Measurements from ENCODE around the gene RANBP1. TPM values are rescaled to one million over a fixed set of nuclear protein-coding genes. Genes with fewer than 3 reads are reported as not detected.

RANBP1 gene
- polyA plus RNA-seq, 1 of the 3 experiments (the other 2 are of a cell fraction) = 502 TPM

- ChIA-PET POLR2A (no interaction called here), CTCF (interaction anchor here (0.8 to 1.3 kb wide), 6 partner anchors 9 to 162 kb away, joined by 3 to 4 read pairs (median 3); no protein-coding TSS in a partner anchor)
- Histone ChIP-seq H3K4me3 (ENCODE audit: low read depth in 2 of 2, low read length in 1 of 2) (no peak overlapping the region), H3K9me3 (no peaks in the 10 kb centered on the region), H3K9ac (no peak overlapping the region), H3K4me1 (ENCODE audit: control insufficient read depth in 1 of 2, insufficient read depth in 2 of 2, low read depth in 1 of 2, low read length in 1 of 2) (no peaks in the 10 kb centered on the region; a peak in 1 of 4 replicates), H3K27ac (ENCODE audit: low read depth in 2 of 2, low read length in 1 of 2) (no peak overlapping the region; a peak in 1 of 4 replicates), H3K4me2 (no peak overlapping the region), H3K36me3 (replicated peaks in 1 of 2; ENCODE audit: control insufficient read depth in 1 of 2, insufficient read depth in 2 of 2, low read length in 1 of 2) (peaks cover 20 to 94% of the 10 kb centered on the region in 2 experiments), H3K27me3 (ENCODE audit: insufficient read depth) (no peaks in the 10 kb centered on the region), H3K79me2 (ENCODE audit: insufficient read depth) (peaks cover 14% of the 10 kb centered on the region), H3F3A (replicated peaks; ENCODE audit: insufficient read depth) (peaks cover 16% of the 10 kb centered on the region), H3K9me2 (no peaks in the 10 kb centered on the region), H2AFZ (ENCODE audit: low read depth) (no peak overlapping the region), H4K20me1 (ENCODE audit: insufficient read depth) (peaks cover 19% of the 10 kb centered on the region; the same call in 1 of the 2 replicates)
- 95% methylated on average over 10 of the region's 23 CpGs for WGBS (ENCODE audit: low lambda C conversion rate)
- TF ChIP-seq FOSL2 (IDR thresholded peaks at IDR 0.05; ENCODE audit: borderline replicate concordance, low read depth) (no peak), SIN3A (IDR thresholded peaks at IDR 0.05; ENCODE audit: borderline replicate concordance, low read depth, low read length) (no peak), GABPA (IDR thresholded peaks at IDR 0.05; ENCODE audit: low read depth) (no peak), EP300 (IDR thresholded peaks at IDR 0.05; ENCODE audit: borderline replicate concordance in 1 of 2, low read depth in 1 of 2, low read length in 1 of 2) (no peak), USF2 (IDR thresholded peaks at IDR 0.05; ENCODE audit: borderline replicate concordance, low read depth, low read length) (no peak), TCF12 (IDR thresholded peaks at IDR 0.05) (no peak), NFIC (IDR thresholded peaks at IDR 0.05; ENCODE audit: borderline replicate concordance) (no peak), FOXM1 (IDR thresholded peaks at IDR 0.05; ENCODE audit: low read depth) (no peak), MAX (IDR thresholded peaks at IDR 0.05; ENCODE audit: low read depth) (no peak), CHD2 (IDR thresholded peaks at IDR 0.05; ENCODE audit: low read length, partially characterized antibody) (no peak), USF1 (IDR thresholded peaks at IDR 0.05; ENCODE audit: borderline replicate concordance, low read depth) (no peak), RXRA (IDR thresholded peaks at IDR 0.05; ENCODE audit: borderline replicate concordance, low read depth) (no peak), EZH2phosphoT487 (IDR thresholded peaks at IDR 0.05; ENCODE audit: borderline replicate concordance, low read depth) (no peak), MEF2A (IDR thresholded peaks at IDR 0.05; ENCODE audit: borderline replicate concordance, low read depth) (no peak), MXI1 (IDR thresholded peaks at IDR 0.05; ENCODE audit: low read depth, low read length) (no peak), GATA2 (CRISPR knock-in tag; IDR thresholded peaks at IDR 0.05) (no peak)
- TF ChIP-seq, protein P1, sequence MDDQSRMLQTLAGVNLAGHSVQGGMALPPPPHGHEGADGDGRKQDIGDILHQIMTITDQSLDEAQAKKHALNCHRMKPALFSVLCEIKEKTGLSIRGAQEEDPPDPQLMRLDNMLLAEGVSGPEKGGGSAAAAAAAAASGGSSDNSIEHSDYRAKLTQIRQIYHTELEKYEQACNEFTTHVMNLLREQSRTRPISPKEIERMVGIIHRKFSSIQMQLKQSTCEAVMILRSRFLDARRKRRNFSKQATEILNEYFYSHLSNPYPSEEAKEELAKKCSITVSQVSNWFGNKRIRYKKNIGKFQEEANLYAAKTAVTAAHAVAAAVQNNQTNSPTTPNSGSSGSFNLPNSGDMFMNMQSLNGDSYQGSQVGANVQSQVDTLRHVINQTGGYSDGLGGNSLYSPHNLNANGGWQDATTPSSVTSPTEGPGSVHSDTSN (IDR thresholded peaks at IDR 0.05) = no peak
- TF ChIP-seq, protein P2, sequence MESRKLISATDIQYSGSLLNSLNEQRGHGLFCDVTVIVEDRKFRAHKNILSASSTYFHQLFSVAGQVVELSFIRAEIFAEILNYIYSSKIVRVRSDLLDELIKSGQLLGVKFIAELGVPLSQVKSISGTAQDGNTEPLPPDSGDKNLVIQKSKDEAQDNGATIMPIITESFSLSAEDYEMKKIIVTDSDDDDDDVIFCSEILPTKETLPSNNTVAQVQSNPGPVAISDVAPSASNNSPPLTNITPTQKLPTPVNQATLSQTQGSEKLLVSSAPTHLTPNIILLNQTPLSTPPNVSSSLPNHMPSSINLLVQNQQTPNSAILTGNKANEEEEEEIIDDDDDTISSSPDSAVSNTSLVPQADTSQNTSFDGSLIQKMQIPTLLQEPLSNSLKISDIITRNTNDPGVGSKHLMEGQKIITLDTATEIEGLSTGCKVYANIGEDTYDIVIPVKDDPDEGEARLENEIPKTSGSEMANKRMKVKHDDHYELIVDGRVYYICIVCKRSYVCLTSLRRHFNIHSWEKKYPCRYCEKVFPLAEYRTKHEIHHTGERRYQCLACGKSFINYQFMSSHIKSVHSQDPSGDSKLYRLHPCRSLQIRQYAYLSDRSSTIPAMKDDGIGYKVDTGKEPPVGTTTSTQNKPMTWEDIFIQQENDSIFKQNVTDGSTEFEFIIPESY (IDR thresholded peaks at IDR 0.05; ENCODE audit: borderline replicate concordance, low read depth) = no peak
- no peak for DNase-seq
These were observed 6.2 kb upstream of the RANBP1 start for GRCh38 chr22:20109411-20110358.

Data from SK-N-SH (cell line).